PC-9 (cell line): ENCODE measurements around the gene EIF3K. TPM values are rescaled to one million over a fixed set of nuclear protein-coding genes. Genes with fewer than 3 reads are reported as not detected.
"Not testable (repeated sequence)": the region's sequence is repeated elsewhere in the genome, so short reads cannot be mapped to it uniquely, and the experiment has no call there.

ENCODE experiments used
- BruUV-seq: library from RNA; stranded (reverse); fragments of 400-500 nt; replicated peaks from 2 replicates; lab custom pipeline; 2021; lab: Mats Ljungman, UMichigan
- CTCF ChIA-PET: fragments of 300-600 bp; sonication (Branson Sonifier 250); formaldehyde crosslinking; loops from one replicate; lab custom pipeline; 2022; ENCODE audit warnings: antibody characterized with exemption; lab: Charles Lee
- POLR2A ChIA-PET: fragments of 300-600 bp; sonication (Branson Sonifier 250); formaldehyde crosslinking; loops from one replicate; lab custom pipeline; 2022; ENCODE audit warnings: antibody characterized with exemption; ENCODE audit not compliant: unreplicated experiment; lab: Charles Lee
- DNase-seq, 2 experiments: peaks; one replicate each; pipeline versions ENCODE4 v3.0.0 to v3.0.0-alpha.2; 2015 to 2022; ENCODE audit warnings: mixed read lengths in 1 of 2
- H2AFZ ChIP-seq: fragments of 200-600 bp; sonication (generic); 2 replicates; pipeline ENCODE4 v1.8.1; 2017; ENCODE audit warnings: antibody characterized with exemption
- H3F3A ChIP-seq: fragments of 200-600 bp; sonication (generic); 2 replicates; pipeline ENCODE4 v1.8.1; 2017; ENCODE audit warnings: antibody characterized with exemption, mild to moderate bottlenecking, low read depth; ENCODE audit not compliant: insufficient read depth
- H3K27ac ChIP-seq: fragments of 200-600 bp; sonication (generic); 2 replicates; pipeline ENCODE4 v1.6.1; 2016; ENCODE audit warnings: mixed run types
- H3K27me3 ChIP-seq: fragments of 200-600 bp; sonication (generic); 2 replicates; pipeline ENCODE4 v1.6.1; 2016; ENCODE audit warnings: low read depth, mixed run types; ENCODE audit not compliant: insufficient read depth
- H3K36me3 ChIP-seq: fragments of 200-600 bp; sonication (generic); 2 replicates; pipeline ENCODE4 v1.6.1; 2016; ENCODE audit warnings: low read depth, mixed run types
- H3K4me1 ChIP-seq: fragments of 200-600 bp; sonication (generic); replicated peaks from 2 replicates; pipeline ENCODE4 v1.6.1; 2016; ENCODE audit warnings: mixed run types; ENCODE audit not compliant: insufficient read depth
- H3K4me2 ChIP-seq: fragments of 200-600 bp; sonication (generic); 2 replicates; pipeline ENCODE4 v1.6.1; 2017; ENCODE audit warnings: mixed run types
- H3K4me3 ChIP-seq: fragments of 200-600 bp; sonication (generic); 2 replicates; pipeline ENCODE4 v1.6.1; 2016; ENCODE audit warnings: mixed run types
- H3K79me2 ChIP-seq: fragments of 200-600 bp; sonication (generic); 2 replicates; pipeline ENCODE4 v1.6.1; 2017; ENCODE audit warnings: low read depth, mixed run types
- H3K9me2 ChIP-seq: fragments of 200-600 bp; sonication (generic); 2 replicates; pipeline ENCODE4 v1.8.1; 2017; ENCODE audit warnings: mild to moderate bottlenecking; ENCODE audit not compliant: insufficient read depth
- H3K9me3 ChIP-seq: fragments of 200-600 bp; sonication (generic); 2 replicates; pipeline ENCODE4 v1.8.1; 2016; ENCODE audit warnings: low read depth; ENCODE audit not compliant: insufficient read depth
- H4K20me1 ChIP-seq: fragments of 200-600 bp; sonication (generic); 2 replicates; pipeline ENCODE4 v1.8.1; 2017; ENCODE audit not compliant: insufficient read depth
- CTCF ChIP-seq: fragments of 200-600 bp; sonication (generic); conservative IDR thresholded peaks from 2 replicates; pipeline ENCODE4 v1.6.1; 2017; ENCODE audit warnings: mixed run types, antibody characterized with exemption, mild to moderate bottlenecking, moderate library complexity
- EZH2 ChIP-seq: fragments of 200-600 bp; sonication (generic); IDR thresholded peaks from 2 replicates; pipeline ENCODE4 v1.8.0; 2017; ENCODE audit warnings: antibody characterized with exemption, low read depth
- intact Hi-C: fragments of 100-400 bp; cut with micrococcal nuclease; formaldehyde crosslinking; loops from one replicate; pipeline ENCODE4 v1.10.0; 2022; ENCODE audit not compliant: unreplicated experiment
- total RNA-seq: library from RNA; stranded (reverse); gene quantifications from 2 replicates; pipeline ENCODE4 v1.2.3, GENCODE V29; 2021

Gene EIF3K
- total RNA-seq, 1 experiment from 2014 or later, result 230 TPM

- H3K4me1 ChIP-seq, result 0 out of 2 replicates have a peak, but pooled peaks cover 3% of the 10 kb centered on the region
- no peak overlapping the region for H3K4me2 ChIP-seq
- TF ChIP-seq CTCF (no peak), EZH2 (no peak)
- H3K4me3 ChIP-seq, result no peak overlapping the region
- H3K27me3 ChIP-seq, result no peaks in the 10 kb centered on the region
- POLR2A ChIA-PET, result interaction anchor here (0.6 kb wide), 1 partner anchor 339 kb away, joined by 3 read pairs; no protein-coding TSS in a partner anchor
- peaks cover 9% of the 10 kb centered on the region for H3F3A ChIP-seq
- no peak for DNase-seq
- no peaks in the 10 kb centered on the region for H3K9me2 ChIP-seq
- no TSS peak for BruUV-seq
- no peak overlapping the region for H3K27ac ChIP-seq
- H3K79me2 ChIP-seq, result no peaks in the 10 kb centered on the region
- H4K20me1 ChIP-seq, result no peaks in the 10 kb centered on the region
- CTCF ChIA-PET, result no interaction called here
- H2AFZ ChIP-seq, result no peak overlapping the region
- H3K9me3 ChIP-seq, result no peaks in the 10 kb centered on the region; the same call in 1 of the 2 replicates
- no peaks in the 10 kb centered on the region for H3K36me3 ChIP-seq
- intact Hi-C loops, result no loop called here
Observed at GRCh38 chr19:38597075-38597474, 21.9 kb upstream of the EIF3K start.

- Histone ChIP-seq H3K4me1 (0 out of 2 replicates have a peak, but pooled peaks cover 3% of the 10 kb centered on the region), H3K27me3 (no peaks in the 10 kb centered on the region), H3F3A (peaks cover 30% of the 10 kb centered on the region), H3K4me3 (no peak overlapping the region), H3K9me3 (no peaks in the 10 kb centered on the region; the same call in 1 of the 2 replicates), H3K9me2 (no peaks in the 10 kb centered on the region), H4K20me1 (no peaks in the 10 kb centered on the region), H2AFZ (no peak overlapping the region), H3K27ac (no peak overlapping the region), H3K36me3 (no peaks in the 10 kb centered on the region), H3K79me2 (no peaks in the 10 kb centered on the region), H3K4me2 (no peak overlapping the region)
- POLR2A ChIA-PET, result no interaction called here
- DNase-seq, result no peak
- intact Hi-C loops, result no loop called here
- CTCF ChIA-PET, result no interaction called here
- no TSS peak for BruUV-seq
- TF ChIP-seq CTCF (no peak), EZH2 (no peak)
Observed at GRCh38 chr19:38599722-38600121, 19.3 kb upstream of the EIF3K start.

DNA sequence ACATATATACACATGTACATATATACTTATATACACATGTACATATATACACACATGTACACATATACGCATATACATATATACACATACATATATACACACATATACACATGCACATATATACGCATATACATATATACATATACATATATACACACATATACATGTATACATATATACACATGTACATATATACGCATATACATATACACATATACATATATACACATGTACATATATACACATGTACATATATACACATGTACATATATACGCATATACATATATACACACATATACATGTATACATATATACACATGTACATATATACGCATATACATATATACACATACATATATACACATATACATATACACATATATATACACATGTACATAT, 16.1 kb upstream of the EIF3K start:
- H3K27me3 ChIP-seq, H3K4me3 ChIP-seq, H3K4me2 ChIP-seq, H4K20me1 ChIP-seq, H3K79me2 ChIP-seq, POLR2A ChIA-PET, H3K36me3 ChIP-seq, H2AFZ ChIP-seq, intact Hi-C loops, H3K27ac ChIP-seq, H3K9me2 ChIP-seq, BruUV-seq, DNase-seq, CTCF ChIA-PET, H3K9me3 ChIP-seq, H3K4me1 ChIP-seq: not testable (repeated sequence)
- H3F3A ChIP-seq, result peaks cover 27% of the 10 kb centered on the region

- H3K4me2 ChIP-seq, result no peak overlapping the region
- no peak overlapping the region for H3K27ac ChIP-seq
- no peaks in the 10 kb centered on the region; the same call in 1 of the 2 replicates for H3K9me3 ChIP-seq
- POLR2A ChIA-PET, result no interaction called here
- no peaks in the 10 kb centered on the region for H3K36me3 ChIP-seq
- peaks cover 27% of the 10 kb centered on the region for H3F3A ChIP-seq
- no peaks in the 10 kb centered on the region for H3K79me2 ChIP-seq
- intact Hi-C loops, result no loop called here
- no peaks in the 10 kb centered on the region for H3K9me2 ChIP-seq
- BruUV-seq, result no TSS peak
- H4K20me1 ChIP-seq, result no peaks in the 10 kb centered on the region
- no peaks in the 10 kb centered on the region for H3K4me1 ChIP-seq
- no peak overlapping the region for H2AFZ ChIP-seq
- DNase-seq, result no peak
- no peak overlapping the region for H3K4me3 ChIP-seq
- CTCF ChIA-PET, result no interaction called here
- no peak for TF ChIP-seq CTCF
- TF ChIP-seq EZH2, result no peak
- H3K27me3 ChIP-seq, result no peaks in the 10 kb centered on the region
Observed at GRCh38 chr19:38606131-38606530, 12.9 kb upstream of the EIF3K start.
